Body of pancreas (tissue), 4 donors: ENCODE results near the gene CAPN2.

Experiments
- POLR2A ChIP-seq, 3 donors: fragments of 450-650 bp; IDR thresholded peaks; one replicate each; pipeline ENCODE4 v1.6.1; 2016; ENCODE audit warnings: antibody characterized with exemption in 3 of 3, mild to moderate bottlenecking in 2 of 3
- TF ChIP-seq, protein P1 (sequence below), 7 experiments: fragments of 450-650 bp in 4 of 7; fragments of 200-600 bp in 3 of 7; sonication (generic) in 3 of 7; IDR thresholded peaks; one replicate each; pipeline ENCODE4 v1.5.1; 2016 to 2019; ENCODE audit warnings: antibody characterized with exemption in 7 of 7

GRCh38 chr1:223712194-223712849, at the start of gene CAPN2:
- TF ChIP-seq, protein P1, sequence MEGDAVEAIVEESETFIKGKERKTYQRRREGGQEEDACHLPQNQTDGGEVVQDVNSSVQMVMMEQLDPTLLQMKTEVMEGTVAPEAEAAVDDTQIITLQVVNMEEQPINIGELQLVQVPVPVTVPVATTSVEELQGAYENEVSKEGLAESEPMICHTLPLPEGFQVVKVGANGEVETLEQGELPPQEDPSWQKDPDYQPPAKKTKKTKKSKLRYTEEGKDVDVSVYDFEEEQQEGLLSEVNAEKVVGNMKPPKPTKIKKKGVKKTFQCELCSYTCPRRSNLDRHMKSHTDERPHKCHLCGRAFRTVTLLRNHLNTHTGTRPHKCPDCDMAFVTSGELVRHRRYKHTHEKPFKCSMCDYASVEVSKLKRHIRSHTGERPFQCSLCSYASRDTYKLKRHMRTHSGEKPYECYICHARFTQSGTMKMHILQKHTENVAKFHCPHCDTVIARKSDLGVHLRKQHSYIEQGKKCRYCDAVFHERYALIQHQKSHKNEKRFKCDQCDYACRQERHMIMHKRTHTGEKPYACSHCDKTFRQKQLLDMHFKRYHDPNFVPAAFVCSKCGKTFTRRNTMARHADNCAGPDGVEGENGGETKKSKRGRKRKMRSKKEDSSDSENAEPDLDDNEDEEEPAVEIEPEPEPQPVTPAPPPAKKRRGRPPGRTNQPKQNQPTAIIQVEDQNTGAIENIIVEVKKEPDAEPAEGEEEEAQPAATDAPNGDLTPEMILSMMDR (IDR thresholded peaks at IDR 0.05), result peak; percentile 57 to 95 (median 68)
- TF ChIP-seq POLR2A (IDR thresholded peaks at IDR 0.05), result peak; percentile 71 to 94 (median 77)
